C4-2B (cell line): ENCODE results near the gene CATSPER1.

ENCODE experiments used
- ZFX ChIP-seq: fragments of 450-650 bp; IDR thresholded peaks from 2 replicates; pipeline ENCODE4 v1.6.1; 2017
- TF ChIP-seq, protein P1 (sequence below): fragments of 450-650 bp; conservative IDR thresholded peaks from 2 replicates; pipeline ENCODE4 v1.5.1; 2017; ENCODE audit warnings: mild to moderate bottlenecking

DNA sequence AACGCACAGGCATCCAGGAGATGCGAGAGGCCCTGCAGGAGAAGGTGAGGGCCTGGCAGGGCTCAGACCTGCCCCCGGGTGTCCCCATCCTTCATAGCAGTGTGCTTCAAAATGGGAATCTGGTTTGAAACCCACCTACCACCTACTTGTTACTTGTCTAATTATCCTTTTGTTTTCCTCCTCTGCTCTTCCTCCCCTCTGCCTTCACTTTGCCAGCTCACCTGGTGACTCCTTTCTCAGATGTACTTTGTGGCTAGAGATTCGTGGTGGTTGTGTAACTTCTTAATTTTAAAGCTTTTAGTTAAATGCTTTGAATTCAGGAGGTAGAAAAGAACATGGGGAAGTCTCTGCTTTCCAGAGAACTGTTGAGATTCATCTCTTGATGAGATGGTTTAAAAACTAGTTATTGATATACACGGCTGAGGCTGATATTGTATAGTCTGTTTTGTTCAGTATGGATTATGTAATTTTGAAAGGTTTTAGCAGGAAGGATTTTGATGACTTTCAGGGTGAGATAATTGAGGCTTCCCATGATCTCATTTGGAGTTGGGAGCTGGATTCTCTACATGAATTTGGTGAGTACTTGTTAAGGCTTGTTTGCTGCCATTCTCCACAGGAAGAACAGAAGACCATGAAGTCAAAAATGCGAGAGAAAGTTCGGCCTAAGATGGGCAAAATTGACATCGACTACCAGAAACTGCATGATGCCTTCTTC, 33.8 kb upstream of the CATSPER1 start:
- TF ChIP-seq, protein P1, sequence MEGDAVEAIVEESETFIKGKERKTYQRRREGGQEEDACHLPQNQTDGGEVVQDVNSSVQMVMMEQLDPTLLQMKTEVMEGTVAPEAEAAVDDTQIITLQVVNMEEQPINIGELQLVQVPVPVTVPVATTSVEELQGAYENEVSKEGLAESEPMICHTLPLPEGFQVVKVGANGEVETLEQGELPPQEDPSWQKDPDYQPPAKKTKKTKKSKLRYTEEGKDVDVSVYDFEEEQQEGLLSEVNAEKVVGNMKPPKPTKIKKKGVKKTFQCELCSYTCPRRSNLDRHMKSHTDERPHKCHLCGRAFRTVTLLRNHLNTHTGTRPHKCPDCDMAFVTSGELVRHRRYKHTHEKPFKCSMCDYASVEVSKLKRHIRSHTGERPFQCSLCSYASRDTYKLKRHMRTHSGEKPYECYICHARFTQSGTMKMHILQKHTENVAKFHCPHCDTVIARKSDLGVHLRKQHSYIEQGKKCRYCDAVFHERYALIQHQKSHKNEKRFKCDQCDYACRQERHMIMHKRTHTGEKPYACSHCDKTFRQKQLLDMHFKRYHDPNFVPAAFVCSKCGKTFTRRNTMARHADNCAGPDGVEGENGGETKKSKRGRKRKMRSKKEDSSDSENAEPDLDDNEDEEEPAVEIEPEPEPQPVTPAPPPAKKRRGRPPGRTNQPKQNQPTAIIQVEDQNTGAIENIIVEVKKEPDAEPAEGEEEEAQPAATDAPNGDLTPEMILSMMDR: no peak
- no peak for TF ChIP-seq ZFX
